GM21360 (cell line): ENCODE measurements around the gene RPL11.
A peak's percentile ranks its signal among the peaks of the same experiment; 100 is the strongest.
"Not testable (repeated sequence)": the region's sequence is repeated elsewhere in the genome, so short reads cannot be mapped to it uniquely, and the experiment has no call there.

Source experiments
- ATAC-seq: cut with Tn5 transposase; IDR thresholded peaks from one replicate; pipeline ENCODE4 v1.9.1; 2021; ENCODE audit warnings: mild to moderate bottlenecking, moderate library complexity; ENCODE audit not compliant: unreplicated experiment

The RPL11 gene

DNA sequence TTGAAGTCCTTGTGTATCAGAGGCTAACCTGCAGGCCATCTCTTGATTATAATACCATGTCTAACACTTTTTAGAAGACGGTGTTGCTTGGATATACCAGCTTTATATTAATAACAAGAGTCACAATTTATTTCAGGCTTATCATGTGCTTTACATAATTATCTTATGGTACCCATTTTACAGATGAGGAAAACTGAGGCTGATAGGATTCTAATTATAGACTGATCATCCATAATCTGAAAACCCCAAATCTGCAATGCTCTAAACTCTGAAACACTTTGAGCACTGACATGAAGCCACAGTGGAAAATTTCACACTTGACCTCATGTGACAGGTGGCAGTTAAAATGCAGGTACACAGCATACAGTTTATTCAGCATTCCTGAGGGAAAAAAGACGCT is 7.2 kb upstream of the RPL11 start:
- no peak for ATAC-seq

DNA sequence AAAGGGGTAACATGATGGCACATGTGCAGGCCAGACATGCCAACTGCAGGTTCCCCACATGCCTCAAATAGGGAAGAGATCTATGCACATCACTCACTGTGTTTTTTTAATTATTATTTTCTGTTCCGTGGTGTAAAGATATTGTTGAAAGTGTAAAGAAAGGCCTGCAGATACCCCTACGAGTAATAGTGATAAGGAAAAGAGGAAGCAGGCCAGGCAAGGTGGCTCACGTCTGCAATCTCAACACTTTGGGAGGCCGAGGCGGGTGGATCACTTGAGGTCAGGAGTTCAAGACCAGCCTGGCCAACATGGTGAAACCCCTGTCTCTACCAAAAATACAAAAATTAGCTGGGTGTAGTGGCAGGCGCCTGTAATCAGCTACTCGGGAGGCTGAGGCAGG is 6.4 kb upstream of the RPL11 start:
- not testable (repeated sequence) for ATAC-seq

DNA sequence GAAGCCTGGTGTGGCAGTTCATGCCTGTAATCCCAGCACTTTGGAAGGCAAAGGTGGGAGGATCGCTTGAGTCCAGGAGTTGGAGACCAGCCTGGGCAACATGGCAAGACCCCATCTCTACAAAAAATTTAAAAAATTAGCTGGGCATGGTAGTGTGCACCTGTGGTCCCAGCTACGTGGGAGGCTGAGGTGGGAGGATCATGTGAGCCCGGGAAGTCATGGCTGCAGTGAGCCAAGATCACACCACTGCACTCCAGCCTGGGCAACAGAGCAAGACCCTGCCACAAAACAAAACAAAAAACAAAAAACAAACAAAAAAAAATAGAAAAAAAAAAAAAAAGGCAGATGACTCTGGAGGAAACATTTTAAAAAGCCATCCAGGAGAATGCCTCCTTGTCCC is 3.9 kb upstream of the RPL11 start:
- not testable (repeated sequence) for ATAC-seq

DNA sequence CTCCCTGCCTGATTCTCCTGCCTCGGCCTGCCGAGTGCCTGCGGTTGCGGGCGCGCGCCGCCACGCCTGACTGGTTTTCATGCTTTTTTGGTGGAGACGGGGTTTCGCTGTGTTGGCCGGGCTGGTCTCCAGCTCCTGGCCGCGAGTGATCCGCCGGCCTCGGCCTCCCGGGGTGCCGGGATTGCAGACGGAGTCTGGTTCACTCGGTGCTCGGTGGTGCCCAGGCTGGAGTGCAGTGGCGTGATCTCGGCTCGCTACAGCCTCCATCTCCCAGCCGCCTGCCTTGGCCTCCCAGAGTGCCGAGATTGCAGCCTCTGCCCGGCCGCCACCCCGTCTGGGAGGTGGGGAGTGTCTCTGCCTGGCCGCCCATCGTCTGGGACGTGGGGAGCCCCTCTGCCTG is 3.3 kb upstream of the RPL11 start:
- not testable (repeated sequence) for ATAC-seq

DNA sequence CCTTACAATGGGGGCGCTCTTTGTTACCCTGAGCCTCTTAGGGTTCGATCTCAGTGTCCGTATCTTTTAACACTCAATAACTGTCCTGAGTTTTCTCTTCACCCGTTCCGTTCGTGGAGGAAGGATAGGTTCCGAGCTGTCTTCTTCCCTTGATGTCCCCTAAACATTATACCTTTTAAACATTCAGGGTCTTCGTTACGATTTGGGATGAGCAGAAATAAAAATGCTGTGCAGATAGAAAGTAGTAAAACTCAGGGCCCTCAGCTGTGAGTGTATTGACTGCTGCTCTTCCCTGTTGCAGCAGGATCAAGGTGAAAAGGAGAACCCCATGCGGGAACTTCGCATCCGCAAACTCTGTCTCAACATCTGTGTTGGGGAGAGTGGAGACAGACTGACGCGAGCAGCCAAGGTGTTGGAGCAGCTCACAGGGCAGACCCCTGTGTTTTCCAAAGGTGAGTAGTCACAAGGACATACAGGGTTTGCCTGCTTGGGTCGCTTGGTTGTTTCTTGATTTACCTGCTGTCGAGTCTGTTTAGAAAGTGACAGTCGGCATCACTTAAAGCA is 784 bp downstream of the RPL11 start:
- no peak for ATAC-seq

DNA sequence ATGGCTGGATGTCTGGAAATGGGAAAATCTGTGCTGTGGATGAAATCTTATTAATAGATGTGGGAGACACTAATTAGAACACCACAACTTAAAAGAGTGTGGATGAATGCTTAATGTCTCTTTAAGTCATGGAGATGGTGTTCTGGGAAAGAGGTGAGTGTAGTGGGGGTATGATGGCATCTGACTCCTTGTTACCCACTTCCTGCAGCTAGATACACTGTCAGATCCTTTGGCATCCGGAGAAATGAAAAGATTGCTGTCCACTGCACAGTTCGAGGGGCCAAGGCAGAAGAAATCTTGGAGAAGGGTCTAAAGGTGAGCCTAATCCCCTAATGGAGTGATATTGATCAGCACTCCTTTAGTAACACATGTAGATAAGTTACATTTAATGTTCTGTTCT is 2.0 kb downstream of the RPL11 start:
- no peak for ATAC-seq

DNA sequence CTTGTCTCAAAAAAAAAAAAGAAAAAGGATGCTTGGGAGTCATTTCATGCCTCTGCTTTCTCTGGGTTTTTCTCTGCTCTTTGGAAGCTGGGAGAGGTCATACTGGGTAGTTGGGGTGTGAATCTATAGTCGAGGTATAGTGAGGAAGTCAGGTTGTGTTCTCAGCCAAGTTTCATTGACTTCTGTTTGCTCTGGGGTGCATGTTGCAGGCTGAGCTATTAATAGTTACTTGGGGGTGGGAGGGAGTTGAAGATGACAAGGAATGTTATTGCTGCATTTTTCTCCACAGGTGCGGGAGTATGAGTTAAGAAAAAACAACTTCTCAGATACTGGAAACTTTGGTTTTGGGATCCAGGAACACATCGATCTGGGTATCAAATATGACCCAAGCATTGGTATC is 2.8 kb downstream of the RPL11 start:
- no peak for ATAC-seq

DNA sequence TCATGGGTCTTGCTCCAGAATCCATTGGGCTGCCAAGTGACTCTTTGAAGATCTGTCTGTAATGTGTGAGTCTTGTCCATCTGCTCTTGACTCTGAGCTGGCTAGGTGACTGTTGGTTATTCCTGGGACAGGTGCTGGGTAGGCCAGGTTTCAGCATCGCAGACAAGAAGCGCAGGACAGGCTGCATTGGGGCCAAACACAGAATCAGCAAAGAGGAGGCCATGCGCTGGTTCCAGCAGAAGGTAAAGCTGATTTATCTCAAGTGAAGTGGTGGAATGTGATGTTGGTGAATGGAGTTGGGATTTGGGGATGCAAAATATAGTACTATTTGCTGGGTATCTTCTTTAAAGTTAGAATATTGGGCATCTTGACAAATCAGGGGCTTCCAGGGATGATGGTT is 4.1 kb downstream of the RPL11 start:
- no peak for ATAC-seq

DNA sequence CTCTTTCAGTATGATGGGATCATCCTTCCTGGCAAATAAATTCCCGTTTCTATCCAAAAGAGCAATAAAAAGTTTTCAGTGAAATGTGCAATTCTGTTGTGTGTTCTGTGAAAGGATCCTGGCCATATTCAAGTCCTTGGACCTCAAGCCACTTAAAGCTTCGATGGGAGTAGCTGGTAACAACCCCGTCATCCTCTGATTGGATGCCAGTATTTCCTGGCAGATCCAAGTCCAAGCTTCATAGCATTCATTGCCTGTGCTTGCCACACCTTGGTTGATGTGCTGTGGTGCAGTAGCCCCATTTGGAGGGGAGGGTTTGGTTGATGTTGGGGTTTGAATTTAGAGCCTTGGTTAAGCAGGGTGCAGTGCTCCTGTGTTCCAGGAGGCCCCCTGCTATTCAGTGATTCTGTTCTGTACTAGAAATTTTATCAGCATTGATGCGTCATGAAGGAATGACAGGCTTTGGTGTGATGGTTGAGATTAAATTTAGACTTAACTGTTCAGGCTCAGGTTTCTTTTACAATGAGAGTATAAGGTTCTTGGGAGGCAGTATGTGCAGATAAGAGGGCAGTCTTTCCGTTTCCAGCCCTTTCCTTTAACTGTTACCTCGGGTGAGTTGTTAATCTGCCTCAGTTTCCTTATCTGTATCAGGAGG is 4.9 kb downstream of the RPL11 start:
- ATAC-seq = no peak

DNA sequence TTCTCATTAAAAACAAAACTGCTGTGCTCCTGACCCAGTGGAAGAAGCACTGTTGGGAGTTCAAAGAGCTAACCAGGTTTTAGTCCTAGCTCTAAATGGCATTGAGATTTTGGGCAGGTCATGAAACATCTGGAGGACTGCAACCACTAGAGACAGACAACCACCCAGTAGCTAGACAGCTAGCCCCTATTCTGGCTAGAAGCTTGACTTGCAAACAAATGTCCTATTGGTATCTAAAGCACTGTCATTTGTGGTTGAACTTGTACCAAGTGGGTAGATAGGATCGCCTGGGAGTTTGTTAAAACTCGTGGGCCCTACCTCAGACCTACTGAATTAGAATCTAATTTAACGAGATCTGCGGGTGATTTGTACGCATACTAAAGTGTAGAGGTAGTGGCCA is 6.9 kb downstream of the RPL11 start:
- ATAC-seq = no peak

DNA sequence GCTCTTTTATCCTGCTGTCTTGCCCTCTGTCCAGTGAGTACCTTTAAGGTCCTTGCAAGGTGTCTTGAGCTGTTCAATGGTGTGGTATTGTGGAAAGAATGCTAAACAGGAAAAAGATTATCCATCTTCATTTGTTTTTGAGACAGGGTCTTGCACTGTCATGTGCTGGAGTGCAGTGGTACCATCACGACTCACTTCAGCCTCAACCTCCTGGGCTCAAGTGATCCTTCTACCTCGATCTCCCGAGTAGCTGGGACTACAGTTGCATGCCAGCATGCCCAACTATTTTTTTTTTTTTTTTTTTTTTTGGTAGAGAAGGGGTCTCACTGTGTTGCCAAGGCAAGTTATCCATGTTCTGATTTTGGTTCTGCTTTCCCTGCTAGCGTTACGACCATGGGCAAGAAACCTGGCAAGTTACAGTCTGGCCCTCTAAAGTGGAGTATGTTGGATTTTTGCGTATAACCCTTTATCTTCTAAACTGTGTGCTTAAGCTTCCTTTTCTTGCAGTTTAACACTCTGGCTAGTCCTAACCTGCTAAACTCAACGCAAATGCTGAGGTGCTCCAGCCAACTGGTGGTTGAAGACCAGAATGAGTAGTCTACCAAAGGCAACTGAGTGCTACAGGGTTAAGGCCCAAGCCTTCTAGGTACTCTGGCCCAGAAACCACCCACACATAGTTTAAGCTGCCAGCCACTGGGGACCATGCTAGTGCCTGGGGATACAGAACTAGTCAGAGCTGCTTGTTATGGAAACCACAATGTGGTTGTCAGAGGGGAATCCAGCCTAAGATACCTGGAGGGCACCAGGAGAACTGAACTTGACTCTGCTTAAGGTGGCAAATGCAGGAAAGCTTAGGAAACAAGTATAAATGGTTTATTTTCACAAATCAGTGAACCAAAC is 7.9 kb downstream of the RPL11 start:
- ATAC-seq = no peak

DNA sequence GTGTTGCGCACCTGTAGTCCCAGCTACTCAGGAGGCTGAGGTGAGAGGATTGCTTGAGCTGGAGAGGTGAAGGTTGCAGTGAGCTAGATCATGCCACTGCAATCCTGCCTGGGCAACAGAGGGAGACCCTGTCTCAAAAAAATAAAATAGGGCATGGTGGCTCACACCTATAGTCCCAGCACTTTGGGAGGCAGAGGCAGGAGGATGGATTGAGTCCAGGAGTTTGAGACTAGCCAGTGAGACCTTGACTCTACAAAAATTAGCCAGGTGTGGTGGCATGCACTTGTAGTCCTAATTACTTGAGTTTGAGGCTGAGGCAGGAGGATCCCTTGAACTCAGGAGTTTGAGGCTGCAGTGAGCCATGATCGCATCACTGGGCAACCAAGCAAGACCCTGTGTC is 9.7 kb downstream of the RPL11 start:
- ATAC-seq = no peak

DNA sequence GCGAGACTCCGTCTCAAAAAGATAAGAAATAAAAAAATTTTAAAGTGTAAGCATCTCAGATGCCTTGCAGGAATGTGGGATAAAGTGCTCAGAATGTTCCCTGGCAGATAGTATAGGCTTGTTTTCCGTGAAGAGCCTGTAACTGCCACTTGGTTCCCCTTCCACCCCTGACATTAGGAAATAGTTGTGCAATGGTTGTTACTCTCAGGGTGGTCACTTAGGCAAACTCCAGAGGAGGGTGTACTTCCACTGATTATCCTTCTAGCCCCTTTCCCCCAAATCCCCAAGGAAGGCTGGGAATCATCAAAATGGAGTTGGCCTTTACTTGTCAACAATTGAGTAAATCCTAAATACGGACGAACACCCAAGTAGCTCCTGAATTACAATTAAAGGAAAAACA is 10.4 kb downstream of the RPL11 start:
- ATAC-seq = no peak

DNA sequence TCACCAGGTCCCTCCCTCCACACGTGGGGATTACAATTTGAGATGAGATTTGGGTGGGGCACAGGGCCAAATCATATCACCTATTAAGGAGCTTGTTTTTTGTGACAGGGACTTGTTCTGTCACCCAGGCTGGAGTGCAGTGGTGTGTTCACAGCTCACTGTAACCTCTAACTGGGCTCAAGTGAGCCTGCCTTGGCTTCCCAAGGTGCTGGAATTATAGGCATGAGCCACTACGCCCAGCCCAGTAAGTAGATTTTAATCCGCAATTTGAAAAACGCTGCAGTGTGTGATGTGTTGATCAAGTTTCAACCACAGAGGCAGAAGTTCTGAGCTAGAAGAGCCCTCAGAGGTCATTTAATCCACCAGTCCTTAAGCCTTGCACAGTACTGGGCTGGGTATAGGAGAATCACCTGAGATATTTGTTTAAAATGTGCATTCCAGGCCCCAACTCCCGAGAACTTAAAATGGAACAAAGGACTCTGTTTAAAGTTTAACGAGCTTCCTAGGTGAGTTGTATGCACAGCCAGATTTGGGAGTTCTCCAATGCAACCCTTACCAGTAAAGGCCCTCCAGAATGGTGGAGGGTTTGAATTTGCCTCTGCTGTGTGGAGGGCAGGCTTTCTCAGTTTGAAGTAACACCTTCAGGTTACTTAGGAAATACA is 13.4 kb downstream of the RPL11 start:
- no peak for ATAC-seq

DNA sequence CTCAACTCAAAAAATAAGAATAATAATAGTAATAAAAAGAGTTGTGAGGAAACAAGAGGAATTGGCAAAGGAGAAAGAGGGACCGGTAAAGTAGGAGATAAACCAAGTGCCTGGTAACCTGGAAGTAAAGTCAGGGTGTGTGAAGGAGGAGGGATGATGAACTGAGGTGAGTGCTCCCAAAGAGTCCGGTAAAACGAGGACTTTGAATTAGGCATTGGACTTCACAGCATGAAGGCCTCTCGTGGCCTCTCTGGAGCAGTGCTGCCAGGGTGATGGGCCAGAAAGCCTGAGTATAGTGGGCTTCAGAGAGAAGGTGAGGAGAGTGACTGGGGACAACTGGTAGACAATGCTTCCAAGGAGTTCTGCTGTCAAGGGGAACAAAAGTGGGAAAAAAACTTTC is 17.6 kb downstream of the RPL11 start:
- no peak for ATAC-seq

DNA sequence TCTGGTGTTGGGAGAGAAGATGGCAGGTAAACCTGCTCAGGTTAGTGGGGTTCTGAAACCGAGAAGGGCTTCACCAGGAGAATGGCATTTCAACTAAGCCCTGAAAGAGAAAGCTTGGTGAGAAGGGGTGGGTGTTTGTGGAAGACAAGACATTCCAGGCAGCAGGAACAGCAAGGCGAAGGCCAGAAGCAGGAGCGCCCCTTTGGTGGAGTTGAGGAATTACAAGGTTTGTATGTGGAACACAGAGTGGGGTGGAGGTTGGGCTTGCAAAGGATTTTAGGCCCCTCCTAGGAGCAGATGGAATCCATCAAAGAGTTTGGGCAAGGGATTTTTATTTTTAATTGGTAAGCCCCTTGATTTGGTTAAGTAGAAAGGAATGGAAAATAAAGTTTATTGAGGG is 26.9 kb downstream of the RPL11 start:
- ATAC-seq = no peak

DNA sequence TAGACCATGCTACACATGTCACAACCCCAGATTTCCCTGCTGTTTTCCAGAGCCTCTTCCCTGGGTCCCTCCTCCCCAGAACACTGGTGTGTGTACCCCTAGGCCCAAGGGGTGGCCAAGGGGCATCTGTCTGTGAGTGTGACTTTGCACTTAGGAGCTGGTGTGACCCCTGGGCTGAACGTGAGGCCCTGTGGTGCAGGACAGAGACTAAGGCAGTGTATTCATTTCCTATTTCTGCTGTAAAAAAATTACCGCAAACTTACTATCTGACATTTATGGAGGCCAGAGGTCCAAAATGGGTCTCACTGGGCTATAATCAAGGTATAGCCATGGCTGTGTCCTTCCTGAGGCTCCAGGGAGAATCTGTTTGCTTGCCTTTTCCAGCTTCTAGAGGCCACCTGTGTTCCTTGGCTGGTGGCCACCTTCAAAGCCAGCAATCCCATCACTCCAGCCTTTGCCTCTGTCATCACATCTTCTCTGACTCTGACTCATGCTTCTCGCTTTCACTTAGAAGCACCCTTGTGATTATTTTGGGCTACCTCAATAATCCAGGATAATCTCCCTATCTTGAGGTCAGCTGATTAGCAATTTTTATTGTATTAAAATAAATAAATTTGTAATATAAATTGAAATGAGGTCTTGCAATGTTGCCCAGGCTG is 27.7 kb downstream of the RPL11 start:
- no peak for ATAC-seq

DNA sequence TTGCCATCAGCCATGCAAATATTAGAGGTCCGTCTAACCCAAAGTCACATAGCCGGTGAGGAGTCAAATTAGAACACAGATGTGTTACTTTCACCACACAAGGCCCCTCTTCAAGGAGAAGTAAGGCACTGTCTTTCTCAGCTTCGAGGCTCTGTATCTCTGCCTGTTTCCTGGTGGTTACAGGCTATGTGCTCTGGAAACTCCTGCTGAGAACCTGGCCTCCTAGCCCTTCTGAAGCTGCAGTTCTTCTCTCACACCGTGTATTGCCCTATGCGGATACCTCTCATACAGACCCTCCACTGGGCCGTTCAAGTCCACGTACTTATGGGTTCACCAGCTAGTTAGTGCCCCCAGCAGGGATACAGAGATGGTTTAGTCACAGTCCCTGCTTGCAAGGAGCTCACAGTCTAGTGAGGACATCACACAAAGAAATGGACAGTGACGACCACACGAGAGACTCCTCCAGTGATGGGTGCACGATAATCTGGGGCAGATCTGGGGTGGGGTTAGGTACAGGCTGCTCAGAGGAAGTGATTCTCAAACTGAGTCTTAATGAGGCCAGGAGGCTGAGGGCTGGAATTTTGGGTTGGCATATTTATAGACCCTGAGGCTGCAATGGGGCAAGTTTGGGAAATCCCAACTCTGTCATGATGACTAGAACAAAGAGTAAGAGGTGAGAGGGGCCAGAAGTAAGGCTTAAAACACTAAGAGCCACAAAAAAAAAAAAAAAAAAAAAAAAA is 28.8 kb downstream of the RPL11 start:
- ATAC-seq = peak; percentile 50

DNA sequence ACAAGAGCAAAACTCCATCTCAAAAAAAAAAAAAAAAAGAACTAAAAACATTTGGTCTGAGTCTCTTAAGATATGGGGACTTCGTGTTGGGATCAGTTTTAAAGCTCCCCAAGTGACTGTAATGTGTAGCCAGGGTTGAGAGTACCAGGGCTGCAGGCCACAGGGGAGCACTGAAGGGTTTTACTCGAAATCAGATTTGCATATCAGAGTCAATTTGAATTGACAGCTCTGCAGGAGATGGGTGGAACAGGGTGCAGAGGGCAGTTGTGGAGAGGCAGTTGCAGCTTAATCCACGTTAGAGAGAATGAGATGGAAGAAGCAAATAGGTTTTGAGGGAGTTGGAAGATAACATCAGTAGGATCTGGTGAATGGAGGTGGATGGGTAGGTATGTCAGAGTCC is 31.0 kb downstream of the RPL11 start:
- no peak for ATAC-seq

DNA sequence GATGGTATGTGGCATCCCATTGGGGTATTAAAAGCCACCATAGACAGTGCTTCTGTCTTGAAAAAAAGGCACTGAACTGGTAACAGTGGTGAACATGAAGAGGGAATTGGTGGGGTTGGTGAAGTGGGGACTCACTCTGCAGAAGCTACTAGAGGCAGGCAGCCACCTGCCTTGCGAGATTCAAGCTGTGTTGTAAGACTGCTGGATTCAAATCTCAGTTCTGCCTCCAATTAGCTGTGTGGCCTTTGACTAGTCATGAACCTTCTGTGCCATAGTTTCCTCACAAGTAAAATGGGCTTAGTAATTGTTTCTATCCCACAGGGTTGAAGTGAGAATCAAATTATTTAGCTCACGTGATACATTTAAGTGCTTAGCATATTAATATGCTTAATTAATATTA is 35.1 kb downstream of the RPL11 start:
- no peak for ATAC-seq
